Neural cell (in vitro differentiated cells): Measurements from ENCODE around the gene DPP6. TPM values are rescaled to one million over a fixed set of nuclear protein-coding genes. Genes with fewer than 3 reads are reported as not detected.

Source experiments
- H2AFZ ChIP-seq: fragments of 200-600, 300-800 bp; sonication (generic), shearing (Covaris generic); 2 replicates; pipeline ENCODE4 v1.6.0; 2014; ENCODE audit warnings: low read depth, mild to moderate bottlenecking, antibody characterized with exemption, low read length, moderate library complexity
- H3F3A ChIP-seq: fragments of 200-600 bp; shearing (Covaris generic); 2 replicates; pipeline ENCODE4 v1.6.1; 2016; ENCODE audit warnings: mild to moderate bottlenecking, moderate library complexity, mixed read lengths, antibody characterized with exemption, low read length; ENCODE audit not compliant: insufficient read depth, poor library complexity, severe bottlenecking
- H3K27ac ChIP-seq: fragments of 200-600, 300-800 bp; sonication (generic), shearing (Covaris generic); 2 replicates; pipeline ENCODE4 v1.5.1; 2014; ENCODE audit warnings: mild to moderate bottlenecking, low read length, moderate library complexity
- H3K27me3 ChIP-seq: fragments of 300-800, 200-600 bp; sonication (generic), shearing (Covaris generic); 2 replicates; pipeline ENCODE4 v1.6.0; 2014; ENCODE audit warnings: mild to moderate bottlenecking, low read depth, low read length, moderate library complexity; ENCODE audit not compliant: insufficient read depth
- H3K36me3 ChIP-seq: fragments of 300-800, 200-600 bp; sonication (generic), shearing (Covaris generic); 2 replicates; pipeline ENCODE4 v1.5.1; 2014; ENCODE audit warnings: mild to moderate bottlenecking, antibody characterized with exemption, low read length, moderate library complexity; ENCODE audit not compliant: insufficient read depth
- H3K4me2 ChIP-seq: fragments of 300-800, 200-600 bp; sonication (generic), shearing (Covaris generic); 2 replicates; pipeline ENCODE4 v1.6.0; 2014; ENCODE audit warnings: mild to moderate bottlenecking, low read length
- H3K4me3 ChIP-seq: fragments of 300-800, 200-600 bp; sonication (generic), shearing (Covaris generic); 2 replicates; pipeline ENCODE4 v1.5.1; 2014; ENCODE audit warnings: mild to moderate bottlenecking, low read length, moderate library complexity
- H3K79me2 ChIP-seq: fragments of 200-600 bp; shearing (Covaris generic); replicated peaks from 2 replicates; pipeline ENCODE4 v1.6.0; 2014; ENCODE audit warnings: mild to moderate bottlenecking, low read length, moderate library complexity; ENCODE audit not compliant: insufficient read depth
- H3K9ac ChIP-seq: fragments of 300-800, 200-600 bp; sonication (generic), shearing (Covaris generic); 2 replicates; pipeline ENCODE4 v1.6.1; 2016; ENCODE audit warnings: mild to moderate bottlenecking, low read length, mixed read lengths
- H3K9me2 ChIP-seq: fragments of 200-600 bp; shearing (Covaris generic); 2 replicates; pipeline ENCODE4 v1.6.1; 2016; ENCODE audit warnings: mild to moderate bottlenecking, low read length, mixed read lengths; ENCODE audit not compliant: insufficient read depth
- H3K9me3 ChIP-seq: fragments of 200-600, 300-800 bp; sonication (generic), shearing (Covaris generic); 2 replicates; pipeline ENCODE4 v1.6.1; 2016; ENCODE audit warnings: mild to moderate bottlenecking, mixed run types, low read length, moderate library complexity, mixed read lengths
- H4K20me1 ChIP-seq: fragments of 200-600 bp; shearing (Covaris generic); 2 replicates; pipeline ENCODE4 v1.6.1; 2016; ENCODE audit warnings: mild to moderate bottlenecking, mixed run types; ENCODE audit not compliant: insufficient read depth
- EP300 ChIP-seq: fragments of 450-650 bp; conservative IDR thresholded peaks from 2 replicates; pipeline ENCODE4 v1.6.1; 2014; ENCODE audit warnings: antibody characterized with exemption, mild to moderate bottlenecking, moderate library complexity; ENCODE audit not compliant: poor library complexity, severe bottlenecking
- EZH2 ChIP-seq: fragments of 200-600, 300-800 bp; shearing (Covaris generic), sonication (generic); IDR thresholded peaks from 2 replicates; pipeline ENCODE4 v1.6.1; 2014; ENCODE audit warnings: antibody characterized with exemption, low read length, borderline replicate concordance, mild to moderate bottlenecking; ENCODE audit not compliant: insufficient read depth, poor library complexity, severe bottlenecking
- MXI1 ChIP-seq: fragments of 450-650 bp; conservative IDR thresholded peaks from 2 replicates; pipeline ENCODE4 v1.6.1; 2014; ENCODE audit warnings: antibody characterized with exemption, mild to moderate bottlenecking; ENCODE audit not compliant: poor library complexity, severe bottlenecking
- POLR2AphosphoS5 ChIP-seq: IDR thresholded peaks from 2 replicates; pipeline ENCODE4 v1.6.1; 2012
- RAD21 ChIP-seq: fragments of 450-650 bp; conservative IDR thresholded peaks from 2 replicates; pipeline ENCODE4 v1.6.1; 2014; ENCODE audit warnings: antibody characterized with exemption, mild to moderate bottlenecking, moderate library complexity
- SMC3 ChIP-seq: fragments of 450-650 bp; conservative IDR thresholded peaks from 2 replicates; pipeline ENCODE4 v1.6.1; 2014; ENCODE audit warnings: antibody characterized with exemption, mild to moderate bottlenecking, moderate library complexity; ENCODE audit not compliant: poor library complexity
- TAF1 ChIP-seq: IDR thresholded peaks from 2 replicates; pipeline ENCODE4 v1.6.1; 2012; ENCODE audit warnings: low read depth
- polyA plus RNA-seq: library from polyadenylated mRNA; depleted of rRNA; stranded (reverse); fragments of >200 nt; gene quantifications from 2 replicates; pipeline ENCODE4 v1.2.3, GENCODE V29; 2014
- TF ChIP-seq, protein P1 (sequence below): fragments of 450-650 bp; IDR thresholded peaks from 2 replicates; pipeline ENCODE4 v1.5.1; 2014; ENCODE audit warnings: antibody characterized with exemption, mild to moderate bottlenecking, moderate library complexity; ENCODE audit not compliant: poor library complexity, severe bottlenecking
- TF ChIP-seq, protein P2 (sequence below): IDR thresholded peaks from 2 replicates; pipeline ENCODE4 v1.6.1; 2012; ENCODE audit warnings: borderline replicate concordance

DPP6 gene
- polyA plus RNA-seq, 1 donor from 2014 or later = 20.4 TPM

DNA sequence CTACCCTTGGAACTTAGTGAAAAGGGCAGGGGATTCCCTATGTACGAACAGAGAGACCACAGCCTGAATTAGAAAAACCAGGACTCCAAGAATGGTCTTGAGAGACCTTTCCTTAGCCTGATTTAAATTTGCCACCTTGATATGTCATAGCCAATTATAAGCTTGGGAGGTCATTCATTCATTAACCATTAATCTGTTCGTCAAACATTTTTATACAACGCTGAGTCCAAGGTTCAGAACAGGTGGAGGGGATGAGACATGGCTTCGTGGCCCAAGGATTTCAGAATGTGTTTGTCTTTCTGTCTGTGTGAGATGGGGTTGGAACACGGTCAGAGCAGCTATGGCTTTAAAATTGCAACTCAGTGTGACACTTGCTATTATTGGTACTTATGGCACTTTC is 792.8 kb downstream of the DPP6 start:
- Histone ChIP-seq H3F3A (no peaks in the 10 kb centered on the region), H3K4me2 (no peak overlapping the region), H3K9me3 (no peaks in the 10 kb centered on the region), H3K9me2 (no peaks in the 10 kb centered on the region), H3K36me3 (no peaks in the 10 kb centered on the region), H3K9ac (no peak overlapping the region), H3K4me3 (no peak overlapping the region), H3K27me3 (no peaks in the 10 kb centered on the region), H3K79me2 (no peaks in the 10 kb centered on the region), H3K27ac (no peak overlapping the region), H2AFZ (no peak overlapping the region), H4K20me1 (no peaks in the 10 kb centered on the region)
- no peak for TF ChIP-seq POLR2AphosphoS5

DNA sequence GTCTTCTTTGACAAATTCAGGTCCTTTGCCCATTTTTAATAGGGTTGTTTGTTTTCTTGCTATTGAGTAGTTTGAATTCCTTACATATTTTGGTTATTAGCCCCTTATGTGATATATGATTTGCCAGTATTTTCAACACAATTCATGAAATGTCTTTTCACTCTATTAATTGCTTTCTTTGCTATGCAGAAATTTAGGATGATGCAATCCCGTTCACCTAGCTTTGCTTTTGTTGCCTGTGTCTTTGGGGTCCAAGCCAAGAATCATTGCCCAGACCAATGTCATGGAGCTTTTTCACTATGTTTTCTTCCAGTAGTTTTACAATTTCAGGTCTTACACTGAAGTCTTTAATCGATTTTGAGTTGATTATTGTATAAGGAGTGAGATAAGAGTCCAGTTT is 796.3 kb downstream of the DPP6 start:
- Histone ChIP-seq H3K27ac (no peak overlapping the region), H3K79me2 (no peaks in the 10 kb centered on the region), H3K9me3 (no peaks in the 10 kb centered on the region), H2AFZ (no peak overlapping the region), H3K4me3 (no peak overlapping the region), H3K36me3 (no peaks in the 10 kb centered on the region), H3K4me2 (no peak overlapping the region), H4K20me1 (no peaks in the 10 kb centered on the region), H3K27me3 (no peaks in the 10 kb centered on the region), H3F3A (no peaks in the 10 kb centered on the region), H3K9ac (no peak overlapping the region), H3K9me2 (no peaks in the 10 kb centered on the region)
- TF ChIP-seq EZH2 = no peak
- no peak for TF ChIP-seq SMC3
- TF ChIP-seq, protein P1, sequence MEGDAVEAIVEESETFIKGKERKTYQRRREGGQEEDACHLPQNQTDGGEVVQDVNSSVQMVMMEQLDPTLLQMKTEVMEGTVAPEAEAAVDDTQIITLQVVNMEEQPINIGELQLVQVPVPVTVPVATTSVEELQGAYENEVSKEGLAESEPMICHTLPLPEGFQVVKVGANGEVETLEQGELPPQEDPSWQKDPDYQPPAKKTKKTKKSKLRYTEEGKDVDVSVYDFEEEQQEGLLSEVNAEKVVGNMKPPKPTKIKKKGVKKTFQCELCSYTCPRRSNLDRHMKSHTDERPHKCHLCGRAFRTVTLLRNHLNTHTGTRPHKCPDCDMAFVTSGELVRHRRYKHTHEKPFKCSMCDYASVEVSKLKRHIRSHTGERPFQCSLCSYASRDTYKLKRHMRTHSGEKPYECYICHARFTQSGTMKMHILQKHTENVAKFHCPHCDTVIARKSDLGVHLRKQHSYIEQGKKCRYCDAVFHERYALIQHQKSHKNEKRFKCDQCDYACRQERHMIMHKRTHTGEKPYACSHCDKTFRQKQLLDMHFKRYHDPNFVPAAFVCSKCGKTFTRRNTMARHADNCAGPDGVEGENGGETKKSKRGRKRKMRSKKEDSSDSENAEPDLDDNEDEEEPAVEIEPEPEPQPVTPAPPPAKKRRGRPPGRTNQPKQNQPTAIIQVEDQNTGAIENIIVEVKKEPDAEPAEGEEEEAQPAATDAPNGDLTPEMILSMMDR = no peak
- TF ChIP-seq MXI1 = no peak
- no peak for TF ChIP-seq EP300
- TF ChIP-seq, protein P2, sequence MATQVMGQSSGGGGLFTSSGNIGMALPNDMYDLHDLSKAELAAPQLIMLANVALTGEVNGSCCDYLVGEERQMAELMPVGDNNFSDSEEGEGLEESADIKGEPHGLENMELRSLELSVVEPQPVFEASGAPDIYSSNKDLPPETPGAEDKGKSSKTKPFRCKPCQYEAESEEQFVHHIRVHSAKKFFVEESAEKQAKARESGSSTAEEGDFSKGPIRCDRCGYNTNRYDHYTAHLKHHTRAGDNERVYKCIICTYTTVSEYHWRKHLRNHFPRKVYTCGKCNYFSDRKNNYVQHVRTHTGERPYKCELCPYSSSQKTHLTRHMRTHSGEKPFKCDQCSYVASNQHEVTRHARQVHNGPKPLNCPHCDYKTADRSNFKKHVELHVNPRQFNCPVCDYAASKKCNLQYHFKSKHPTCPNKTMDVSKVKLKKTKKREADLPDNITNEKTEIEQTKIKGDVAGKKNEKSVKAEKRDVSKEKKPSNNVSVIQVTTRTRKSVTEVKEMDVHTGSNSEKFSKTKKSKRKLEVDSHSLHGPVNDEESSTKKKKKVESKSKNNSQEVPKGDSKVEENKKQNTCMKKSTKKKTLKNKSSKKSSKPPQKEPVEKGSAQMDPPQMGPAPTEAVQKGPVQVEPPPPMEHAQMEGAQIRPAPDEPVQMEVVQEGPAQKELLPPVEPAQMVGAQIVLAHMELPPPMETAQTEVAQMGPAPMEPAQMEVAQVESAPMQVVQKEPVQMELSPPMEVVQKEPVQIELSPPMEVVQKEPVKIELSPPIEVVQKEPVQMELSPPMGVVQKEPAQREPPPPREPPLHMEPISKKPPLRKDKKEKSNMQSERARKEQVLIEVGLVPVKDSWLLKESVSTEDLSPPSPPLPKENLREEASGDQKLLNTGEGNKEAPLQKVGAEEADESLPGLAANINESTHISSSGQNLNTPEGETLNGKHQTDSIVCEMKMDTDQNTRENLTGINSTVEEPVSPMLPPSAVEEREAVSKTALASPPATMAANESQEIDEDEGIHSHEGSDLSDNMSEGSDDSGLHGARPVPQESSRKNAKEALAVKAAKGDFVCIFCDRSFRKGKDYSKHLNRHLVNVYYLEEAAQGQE = no peak
- TF ChIP-seq TAF1 = no peak

DNA sequence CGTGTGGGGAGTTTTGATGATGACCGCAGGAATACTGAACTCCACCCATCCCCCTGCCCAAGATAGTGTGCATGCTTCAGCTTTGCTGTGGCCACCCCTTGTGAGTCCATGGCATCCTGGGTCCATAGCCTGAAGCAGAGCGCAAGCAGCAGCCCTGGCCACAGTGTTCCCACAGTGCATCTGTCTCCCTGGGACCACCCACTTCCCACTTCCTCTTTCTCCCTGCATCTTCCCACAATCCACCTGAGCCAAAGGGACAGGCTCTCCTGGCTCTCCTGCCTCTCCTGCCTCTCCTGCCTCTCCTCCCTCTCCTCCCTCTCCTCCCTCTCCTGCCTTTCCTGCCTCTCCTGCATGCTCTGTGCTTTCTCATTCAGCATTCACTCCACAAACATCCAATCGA is 800.0 kb downstream of the DPP6 start:
- H3K27me3 ChIP-seq = no peaks in the 10 kb centered on the region
- TF ChIP-seq, protein P2 = no peak
- TF ChIP-seq TAF1 (no peak), MXI1 (no peak), EP300 (no peak), EZH2 (no peak), SMC3 (no peak), RAD21 (no peak), POLR2AphosphoS5 (no peak)
- TF ChIP-seq, protein P1 = no peak
- no peak overlapping the region for H3K9ac ChIP-seq
- H3K4me3 ChIP-seq = no peak overlapping the region
- no peak overlapping the region for H3K4me2 ChIP-seq
- no peak overlapping the region for H3K27ac ChIP-seq
- H3K79me2 ChIP-seq = no peaks in the 10 kb centered on the region
- H3K36me3 ChIP-seq = no peaks in the 10 kb centered on the region
- no peaks in the 10 kb centered on the region for H3K9me3 ChIP-seq
- H2AFZ ChIP-seq = no peak overlapping the region
- no peaks in the 10 kb centered on the region for H3K9me2 ChIP-seq
- H3F3A ChIP-seq = no peaks in the 10 kb centered on the region
- no peaks in the 10 kb centered on the region for H4K20me1 ChIP-seq
